Measurements from ENCODE around the gene LRP1B.

DNA sequence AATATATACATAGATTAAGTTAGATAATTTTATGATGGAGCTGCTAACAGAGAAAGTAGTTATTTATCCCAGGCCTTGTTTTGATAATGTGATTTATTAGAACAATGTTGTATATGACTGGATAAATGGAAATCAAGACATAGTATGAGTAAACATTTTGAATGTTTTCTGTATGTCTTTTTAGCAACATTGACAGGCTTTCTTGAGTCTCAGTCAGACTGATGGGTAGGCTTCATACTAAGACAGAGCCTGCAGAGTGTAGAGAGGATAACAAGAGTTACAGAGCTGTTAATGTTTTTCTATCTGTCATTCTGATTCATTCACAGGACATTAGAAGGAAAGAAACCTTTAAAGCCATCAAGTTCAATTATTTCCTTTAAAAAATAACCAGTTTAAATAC, 478.5 kb downstream of the LRP1B start:
- TF ChIP-seq EZH2 (IDR thresholded peaks at IDR 0.05; ENCODE audit: insufficient read depth, poor library complexity, severe bottlenecking) (no peak), EZH2phosphoT487 (IDR thresholded peaks at IDR 0.05; ENCODE audit: insufficient read depth, low read depth) (no peak)
